DMS 273 (cell line): ENCODE results near the gene PRSS36.
"Not testable (repeated sequence)": the region's sequence is repeated elsewhere in the genome, so short reads cannot be mapped to it uniquely, and the experiment has no call there.

Experiments
- DNase-seq: peaks from one replicate; lab custom pipeline; 2025; ENCODE audit not compliant: unreplicated experiment; lab: John Stamatoyannopoulos, UW

The PRSS36 gene

DNA sequence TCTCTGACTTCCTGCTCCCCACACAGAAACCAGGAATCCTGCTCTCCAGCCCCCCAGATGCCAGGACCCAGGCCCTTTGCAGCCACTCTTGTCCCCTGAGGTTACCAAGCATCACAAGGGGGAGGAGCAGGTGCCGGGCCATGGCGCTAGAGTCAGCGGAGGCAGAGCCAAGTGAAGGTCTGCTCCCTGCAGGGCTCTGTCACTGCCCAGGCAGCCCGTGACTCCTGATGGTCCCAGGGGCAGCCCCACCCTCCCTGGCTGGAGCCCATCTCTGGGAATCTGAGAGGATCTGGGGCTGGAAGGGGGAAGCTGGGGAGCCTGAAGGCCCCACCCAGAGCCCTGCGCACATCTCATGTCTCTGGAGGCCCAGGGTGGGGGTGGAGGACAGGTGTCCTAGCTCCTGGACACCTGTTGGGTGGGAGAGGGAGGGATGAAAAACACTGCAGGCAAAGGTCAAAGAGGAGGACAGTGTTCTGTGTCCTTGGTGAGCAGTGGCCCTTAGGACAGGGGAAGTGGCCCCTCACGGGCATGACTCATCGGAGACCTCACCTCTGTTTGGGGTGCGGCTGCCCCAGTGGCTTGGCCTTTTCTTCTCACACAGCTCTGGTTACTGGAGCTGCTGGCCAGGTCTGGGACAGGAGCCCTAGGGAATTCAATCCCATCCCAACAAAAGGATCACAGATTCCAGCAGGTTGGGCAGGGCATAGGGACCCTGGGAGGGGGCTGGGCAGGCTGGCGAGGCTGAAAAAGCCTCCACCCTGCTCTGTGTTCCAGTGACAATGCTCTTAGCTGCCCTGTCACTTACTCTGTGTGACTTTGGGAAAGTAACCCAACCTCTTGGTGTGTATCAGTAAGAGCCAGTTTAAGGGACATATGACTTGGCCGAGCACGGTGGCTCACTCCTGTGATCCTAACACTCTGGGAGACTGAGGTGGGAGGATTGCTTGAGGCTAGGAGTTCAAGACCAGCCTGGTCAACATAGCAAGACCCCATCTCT lies at the start of gene PRSS36:
PRSS36 (minus strand) TSS at position 173 of the 997 bp plus-strand sequence; CDS start at position 142, 31 bp downstream.
- no peak for DNase-seq

- DNase-seq, result no peak
These were observed 49.7 kb upstream of the PRSS36 start for GRCh38 chr16:31199430-31200041.

- DNase-seq, result no peak
These were observed 48.5 kb upstream of the PRSS36 start for GRCh38 chr16:31198207-31198882.

DNA sequence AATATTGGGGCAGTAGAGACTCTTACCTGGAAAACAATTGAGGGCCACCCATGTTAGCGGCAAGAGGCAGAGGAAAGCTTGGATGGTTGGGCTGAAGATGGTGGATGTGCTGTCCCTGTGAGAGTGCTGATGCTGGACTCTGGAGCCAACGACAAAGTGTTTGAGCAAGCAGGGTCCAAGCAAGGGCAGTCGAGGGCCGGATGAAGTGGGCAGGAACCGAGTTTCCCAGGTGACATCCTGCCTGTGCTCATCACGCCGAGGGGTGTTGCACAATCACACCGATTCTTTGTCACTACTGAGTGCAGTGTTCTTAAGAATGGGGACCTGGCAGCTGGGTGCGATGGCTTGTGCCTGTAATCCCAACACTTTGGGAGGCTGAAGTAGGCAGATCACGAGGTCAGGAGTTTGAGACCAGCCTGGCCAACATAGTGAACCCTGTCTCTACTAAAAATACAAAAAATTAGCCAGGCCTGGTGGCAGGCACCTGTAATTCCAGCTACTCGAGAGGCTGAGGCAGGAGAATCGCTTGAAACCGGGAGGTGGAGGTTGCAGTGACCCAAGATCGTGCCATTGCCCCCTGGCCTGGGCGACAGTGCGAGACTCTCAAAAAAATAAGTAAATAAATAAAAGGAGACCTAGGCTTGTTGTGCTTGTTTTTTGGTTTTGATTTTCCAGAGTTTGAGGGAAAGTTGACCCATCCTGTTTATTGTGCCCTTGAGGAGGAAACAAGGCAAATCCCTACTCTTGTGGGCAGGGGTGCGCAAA lies 46.6 kb upstream of the PRSS36 start:
- no peak for DNase-seq

- not testable (repeated sequence) for DNase-seq
These were observed 46.0 kb upstream of the PRSS36 start for GRCh38 chr16:31195861-31196260.

DNA sequence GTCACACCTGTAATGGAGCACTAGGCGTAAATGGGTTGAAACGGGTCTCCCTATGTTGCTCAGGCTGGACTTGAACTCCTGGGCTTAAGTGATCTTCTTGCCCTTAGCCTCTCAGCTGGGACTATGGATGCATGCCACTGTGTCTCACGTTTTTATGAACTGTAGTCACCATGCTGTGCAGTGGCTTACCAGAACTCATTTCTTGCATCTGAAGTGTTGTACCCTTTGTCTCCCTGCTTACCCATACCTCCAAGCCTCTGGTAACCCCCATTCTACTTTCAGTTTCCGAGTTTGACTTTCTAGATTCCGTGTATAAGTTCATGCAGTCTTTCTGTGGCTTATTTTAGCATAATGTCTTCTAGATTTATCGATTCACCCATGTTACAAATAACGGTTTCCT lies 45.0 kb upstream of the PRSS36 start:
- DNase-seq, result no peak

- no peak for DNase-seq
These were observed 44.0 kb upstream of the PRSS36 start for GRCh38 chr16:31193874-31194273.

- no peak for DNase-seq
These were observed 43.2 kb upstream of the PRSS36 start for GRCh38 chr16:31192856-31193642.

DNA sequence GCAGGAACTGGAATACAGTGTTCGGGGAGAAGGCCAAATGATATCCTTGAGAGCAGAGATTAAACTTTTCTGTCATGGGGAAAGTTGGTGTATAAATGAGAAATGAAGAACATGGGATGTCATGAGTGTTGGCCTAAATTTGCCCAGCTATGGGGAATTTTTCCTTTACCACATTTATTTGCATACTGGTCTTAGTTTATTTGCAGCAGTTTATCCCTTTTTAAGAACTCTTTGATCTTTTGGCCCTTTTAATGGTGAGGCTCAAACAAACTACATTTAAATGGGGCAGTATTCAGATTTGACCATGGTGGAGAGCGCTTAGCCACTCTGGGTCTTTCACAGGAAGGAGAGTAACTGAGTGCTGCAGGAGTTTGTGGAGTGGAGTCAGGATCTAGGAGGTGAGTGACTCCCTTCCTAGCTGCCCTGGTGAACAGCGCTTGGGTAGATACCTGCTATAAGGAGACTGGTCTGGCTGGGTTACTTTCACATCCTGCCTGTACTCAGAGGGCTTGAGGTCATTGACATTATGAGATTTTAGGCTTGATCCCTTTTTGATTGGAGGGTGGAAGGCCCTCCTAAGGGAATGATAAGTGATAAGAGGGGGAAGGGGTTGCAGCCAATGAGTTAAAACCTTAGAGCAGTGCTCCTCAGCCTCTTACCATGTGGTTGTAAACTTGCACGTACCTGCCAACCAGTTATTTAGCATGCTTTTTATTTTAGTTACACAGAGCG lies 42.0 kb upstream of the PRSS36 start:
- DNase-seq, result no peak

- DNase-seq, result no peak
These were observed 41.1 kb upstream of the PRSS36 start for GRCh38 chr16:31190818-31191444.

DNA sequence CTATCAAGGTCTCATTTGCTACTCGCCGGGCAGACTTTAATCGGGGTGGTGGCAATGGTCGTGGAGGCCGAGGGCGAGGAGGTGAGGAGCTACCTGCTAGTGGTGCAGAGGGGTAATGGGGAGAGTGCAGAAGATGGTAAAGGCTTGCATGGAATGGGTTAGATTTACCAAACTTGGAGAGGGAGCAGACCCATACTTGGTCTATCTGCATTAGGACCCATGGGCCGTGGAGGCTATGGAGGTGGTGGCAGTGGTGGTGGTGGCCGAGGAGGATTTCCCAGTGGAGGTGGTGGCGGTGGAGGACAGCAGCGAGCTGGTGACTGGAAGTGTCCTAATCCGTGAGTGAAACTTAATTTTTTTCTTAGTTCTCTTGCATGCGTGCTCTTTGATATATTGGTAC lies 40.2 kb upstream of the PRSS36 start:
- no peak for DNase-seq

DNA sequence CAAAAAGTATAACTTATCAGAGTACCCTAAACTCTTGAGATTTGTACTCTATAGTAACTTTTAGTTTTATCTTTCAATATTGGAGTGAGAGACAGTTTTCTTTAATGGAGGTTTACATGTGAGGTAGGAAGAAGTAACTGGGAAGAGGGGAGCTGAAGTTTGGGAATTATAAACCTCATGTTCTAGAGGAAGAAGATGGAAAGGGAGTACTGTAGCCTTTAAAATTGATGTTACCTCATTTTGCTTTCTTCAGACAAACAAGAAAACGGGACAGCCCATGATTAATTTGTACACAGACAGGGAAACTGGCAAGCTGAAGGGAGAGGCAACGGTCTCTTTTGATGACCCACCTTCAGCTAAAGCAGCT lies 39.5 kb upstream of the PRSS36 start:
- DNase-seq, result no peak

DNA sequence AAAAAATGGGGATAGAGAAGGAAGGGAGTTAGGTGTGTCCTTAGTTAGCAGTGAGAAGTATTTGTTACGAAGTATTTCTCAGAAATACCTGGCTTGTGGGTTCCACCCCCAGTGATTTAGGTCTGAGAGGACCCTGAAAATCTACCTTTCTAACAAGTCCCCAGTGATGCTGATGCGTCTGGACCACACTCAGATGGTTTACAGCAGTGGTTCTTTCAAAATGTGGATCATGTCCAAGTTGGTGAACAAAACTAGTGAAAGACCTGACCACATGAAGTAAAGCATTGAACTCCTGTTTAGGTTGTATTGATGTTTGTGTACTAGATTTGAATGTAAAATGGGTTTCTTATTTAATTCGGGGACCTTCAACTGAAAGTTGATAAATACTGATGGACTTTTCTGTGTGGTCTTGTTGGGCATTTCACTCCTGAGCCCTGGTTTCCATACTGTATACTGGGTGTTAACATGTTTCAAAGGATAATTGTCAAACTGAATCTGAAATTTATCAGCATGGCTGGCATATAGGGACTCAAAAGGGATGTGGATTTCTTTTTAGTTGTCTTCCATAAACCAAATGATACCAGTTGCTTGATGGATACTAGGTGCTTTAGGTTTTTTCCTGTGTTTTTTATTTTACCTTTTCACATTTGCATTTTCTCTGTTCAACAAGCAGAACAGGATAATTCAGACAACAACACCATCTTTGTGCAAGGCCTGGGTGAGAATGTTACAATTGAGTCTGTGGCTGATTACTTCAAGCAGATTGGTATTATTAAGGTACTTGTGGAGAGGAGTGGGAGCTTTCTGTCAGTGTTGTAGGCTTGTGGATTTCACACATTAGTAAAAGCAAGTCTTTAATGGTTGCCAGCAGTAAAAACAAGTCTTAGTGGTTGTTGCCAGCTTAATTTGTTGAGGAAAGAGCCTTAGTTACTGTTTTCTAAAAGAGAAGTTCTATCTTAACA lies 38.9 kb upstream of the PRSS36 start:
- DNase-seq, result no peak

DNA sequence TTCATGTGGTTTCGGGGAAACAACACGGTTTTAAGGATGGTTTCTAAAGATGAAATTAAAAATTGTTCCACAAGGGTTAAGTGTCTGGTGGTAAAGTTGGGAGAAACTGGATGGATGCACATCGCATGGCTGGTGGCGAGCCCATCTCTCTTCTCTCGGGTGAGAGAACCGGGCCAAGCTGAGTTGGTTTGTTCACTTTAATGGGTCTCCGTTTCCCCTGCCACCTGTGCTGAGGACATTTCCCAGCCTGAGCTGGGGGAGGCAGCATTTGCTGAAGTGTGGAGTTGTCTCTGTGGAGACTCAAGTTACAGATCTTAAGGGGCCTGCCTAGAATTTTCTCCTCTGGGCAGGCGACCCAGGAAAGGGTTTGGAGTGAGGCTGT lies 37.9 kb upstream of the PRSS36 start:
- DNase-seq, result no peak

DNA sequence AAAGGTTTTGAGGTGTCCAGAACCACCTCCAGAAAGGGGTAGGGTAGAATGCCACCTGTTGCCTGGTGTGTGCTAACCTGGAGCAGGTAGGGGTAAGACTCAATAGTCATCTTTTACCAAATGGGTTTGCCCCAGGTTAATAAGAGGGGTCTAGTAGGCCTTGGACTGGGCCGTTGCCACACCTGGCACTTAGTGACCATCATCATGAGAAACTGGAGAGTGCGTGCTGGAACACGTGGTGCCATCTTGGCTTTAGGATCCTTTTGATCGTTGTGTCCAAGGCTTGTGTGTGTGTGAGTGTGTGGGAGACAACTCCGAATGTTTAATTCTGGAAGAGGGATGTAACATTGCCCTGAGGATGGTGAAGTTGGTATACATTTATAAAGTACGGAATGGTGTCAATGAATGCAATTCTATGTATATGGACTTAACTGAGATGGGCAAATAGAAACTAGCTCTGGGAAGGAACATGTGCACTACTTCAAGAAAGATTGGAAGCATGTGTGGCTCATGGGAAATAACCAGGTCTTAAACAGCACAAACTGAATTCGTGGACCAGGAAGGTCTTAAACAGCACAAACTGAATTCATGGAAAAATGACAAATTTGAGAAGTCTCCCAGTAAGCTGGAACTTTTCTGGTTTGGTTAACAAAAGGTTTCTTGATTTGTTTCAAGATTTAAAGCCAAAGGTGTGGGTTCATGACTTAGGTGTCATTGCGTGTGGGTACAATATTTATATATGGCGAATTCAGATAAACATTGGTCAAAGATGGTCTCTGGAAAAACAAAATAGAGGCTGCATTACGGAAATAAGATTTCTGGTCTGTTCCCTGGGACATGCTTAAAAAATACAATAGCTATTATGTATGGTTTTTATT lies 37.3 kb upstream of the PRSS36 start:
- no peak for DNase-seq

DNA sequence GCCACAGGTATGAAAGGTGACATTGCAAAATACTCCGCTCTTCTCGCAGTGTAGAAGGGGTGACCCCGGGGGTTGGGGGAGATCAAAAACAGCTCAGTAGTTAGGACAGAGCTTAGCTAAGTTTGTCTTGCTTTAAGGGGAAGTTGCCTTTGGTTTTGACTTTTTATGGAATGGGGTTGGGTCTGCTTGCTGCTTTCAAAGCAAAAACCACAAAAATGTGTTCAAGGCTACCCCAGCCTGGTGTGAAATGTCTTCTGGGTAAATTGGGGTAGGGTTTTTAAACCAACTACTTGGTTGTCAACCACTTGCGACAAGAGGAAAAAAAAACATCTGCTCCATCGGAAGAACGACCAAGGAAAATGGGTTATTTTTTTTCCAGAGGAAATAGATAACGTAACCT lies 36.3 kb upstream of the PRSS36 start:
- DNase-seq, result no peak

- DNase-seq, result no peak
These were observed 35.5 kb upstream of the PRSS36 start for GRCh38 chr16:31185339-31185738.
